Prostate gland (tissue), 2 donors: ENCODE measurements around the gene NUP107.

ENCODE experiments used
- CTCF ChIP-seq, 4 experiments: fragments of 200-600 bp in 2 of 4; fragments of 450-650 bp in 2 of 4; sonication (generic) in 2 of 4; IDR thresholded peaks; 1 replicate in 3 of 4; 2 replicates in 1 of 4; pipeline ENCODE4 v1.5.1; 2016 to 2019; ENCODE audit warnings: antibody characterized with exemption in 4 of 4, mild to moderate bottlenecking in 2 of 4, moderate library complexity in 2 of 4
- POLR2A ChIP-seq: fragments of 450-650 bp; IDR thresholded peaks from one replicate; pipeline ENCODE4 v1.6.1; 2016; ENCODE audit warnings: antibody characterized with exemption, mild to moderate bottlenecking

GRCh38 chr12:68667291-68667690, 19.5 kb upstream of the NUP107 start:
- TF ChIP-seq POLR2A, result no peak
- no peak for TF ChIP-seq CTCF (IDR thresholded peaks at IDR 0.05)
